K562 (cell line): ENCODE measurements around the gene OPRM1. TPM values are rescaled to one million over a fixed set of nuclear protein-coding genes. Genes with fewer than 3 reads are reported as not detected.

Experiments
- ATAC-seq: fragments of 200-7000 bp; cut with Tn5 transposase; 3 replicates; pipeline ENCODE4 v1.9.1; 2020; ENCODE audit warnings: moderate library complexity
- BruUV-seq: library from RNA; stranded (reverse); fragments of 400-500 nt; replicated peaks from 2 replicates; lab custom pipeline; 2021; lab: Mats Ljungman, UMichigan
- CTCF ChIA-PET: fragments of 300-600 bp; formaldehyde crosslinking; extraction: SDS; loops from one replicate; lab custom pipeline; 2021; ENCODE audit warnings: low intra/inter-chr PET ratio; lab: Yijun Ruan, JAX
- POLR2A ChIA-PET: fragments of 300-600, 350-650 bp; sonication (Branson Sonifier 250); formaldehyde crosslinking; extraction: SDS; loops from one replicate; lab custom pipeline; 2021; ENCODE audit warnings: antibody characterized with exemption, inconsistent platforms; lab: Yijun Ruan, JAX
- DNase-seq, 4 experiments: peaks; one replicate each; pipeline versions ENCODE4 v3.0.0 to v3.0.0-alpha.2; 2011 to 2018; ENCODE audit warnings: low spot score in 3 of 4, mixed read lengths in 3 of 4; ENCODE audit errors: extremely low read depth in 1 of 4
- FAIRE-seq: peaks from 2 replicates; lab custom pipeline; 2011; peaks lifted over from hg19 to GRCh38; lab: Jason Lieb, UNC
- H2AFZ ChIP-seq: 2 replicates; pipeline ENCODE4 v1.6.0; 2011; ENCODE audit warnings: low read depth, low read length, control low read depth, inconsistent platforms
- H3K27ac ChIP-seq: fragments of 200-600 bp; 3 replicates; pipeline ENCODE4 v1.8.0; 2011; ENCODE audit warnings: low read depth, mild to moderate bottlenecking, control low read depth, inconsistent platforms, low read length, moderate library complexity, mixed read lengths; ENCODE audit errors: extremely low read depth
- H3K27me3 ChIP-seq, 2 experiments: fragments of 300-600 bp in 1 of 2; 2 replicates in 1 of 2; 3 replicates in 1 of 2; pipeline versions ENCODE4 v1.6.0 to v1.8.0; 2011; ENCODE audit warnings: inconsistent platforms in 2 of 2, low read length in 2 of 2, mild to moderate bottlenecking in 1 of 2, mixed read lengths in 1 of 2, moderate library complexity in 1 of 2; ENCODE audit not compliant: control insufficient read depth in 2 of 2, insufficient read depth in 2 of 2
- H3K36me3 ChIP-seq: fragments of 300-600 bp; 3 replicates; pipeline ENCODE4 v1.8.0; 2011; ENCODE audit warnings: mild to moderate bottlenecking, low read length, inconsistent platforms; ENCODE audit not compliant: control insufficient read depth, insufficient read depth
- H3K4me1 ChIP-seq, 2 experiments: fragments of 200-600 bp in 1 of 2; replicated peaks in 1 of 2; 2 replicates in 1 of 2; 3 replicates in 1 of 2; pipeline versions ENCODE4 v1.5.1 to v1.8.0; 2011; ENCODE audit warnings: inconsistent platforms in 2 of 2, low read length in 2 of 2, mild to moderate bottlenecking in 1 of 2, mixed read lengths in 1 of 2, moderate library complexity in 1 of 2; ENCODE audit not compliant: control insufficient read depth in 2 of 2, insufficient read depth in 2 of 2
- H3K4me2 ChIP-seq: 2 replicates; pipeline ENCODE4 v1.6.1; 2011; ENCODE audit warnings: low read length, control low read depth, inconsistent platforms, mixed read lengths; ENCODE audit not compliant: insufficient read depth
- H3K4me3 ChIP-seq: fragments of 200-600 bp; sonication (generic), shearing (Covaris generic); 2 replicates; pipeline ENCODE4 v1.5.1; 2016; ENCODE audit warnings: control low read depth, inconsistent platforms
- H3K79me2 ChIP-seq: fragments of 200-600 bp; 3 replicates; pipeline ENCODE4 v1.8.0; 2011; ENCODE audit warnings: low read length, inconsistent platforms; ENCODE audit not compliant: control insufficient read depth, insufficient read depth
- H3K9ac ChIP-seq, 2 experiments: 2 replicates each; pipeline versions ENCODE4 v1.6.0 to v1.6.1; 2011; ENCODE audit warnings: low read depth in 2 of 2, low read length in 2 of 2, control low read depth in 1 of 2, inconsistent platforms in 1 of 2, mild to moderate bottlenecking in 1 of 2, mixed read lengths in 1 of 2; ENCODE audit not compliant: insufficient read depth in 1 of 2
- H3K9me1 ChIP-seq: one replicate; pipeline ENCODE4 v1.6.0; 2011; ENCODE audit warnings: inconsistent platforms, mild to moderate bottlenecking, low read length, moderate library complexity; ENCODE audit not compliant: control insufficient read depth, insufficient read depth
- H3K9me3 ChIP-seq: replicated peaks from 2 replicates; pipeline ENCODE4 v1.5.1; 2011; ENCODE audit warnings: low read depth, low read length, inconsistent platforms; ENCODE audit not compliant: control insufficient read depth, insufficient read depth
- H4K20me1 ChIP-seq: replicated peaks from 2 replicates; pipeline ENCODE4 v1.6.1; 2011; ENCODE audit warnings: low read length, inconsistent platforms, mixed read lengths; ENCODE audit not compliant: control insufficient read depth, insufficient read depth
- ATF1 ChIP-seq, 2 experiments: fragments of 450-650 bp in 1 of 2; IDR thresholded peaks; 2 replicates each; pipeline ENCODE4 v1.6.1; 2016; ENCODE audit warnings: missing compliant biosample characterization in 1 of 2, missing genetic modification characterization in 1 of 2
- BDP1 ChIP-seq: IDR thresholded peaks from 3 replicates; pipeline ENCODE4 v1.6.1; 2011; ENCODE audit not compliant: insufficient read length, insufficient read depth
- BMI1 ChIP-seq: fragments of 150-350 bp; IDR thresholded peaks from 2 replicates; pipeline ENCODE4 v1.6.1; 2014; ENCODE audit warnings: low read length
- ESRRA ChIP-seq: fragments of 450-650 bp; IDR thresholded peaks from 2 replicates; pipeline ENCODE4 v1.6.1; 2014; ENCODE audit warnings: low read depth, mild to moderate bottlenecking, moderate library complexity, borderline replicate concordance
- ETV6 ChIP-seq, 3 experiments: fragments of 150-350 bp in 1 of 3; sonication (generic) in 1 of 3; formaldehyde crosslinking in 1 of 3; IDR thresholded peaks; 2 replicates each; pipeline versions ENCODE4 v1.6.1 to v1.8.0; 2014 to 2022; ENCODE audit warnings: borderline replicate concordance in 2 of 3, low read depth in 2 of 3, antibody characterized with exemption in 1 of 3, low read length in 1 of 3, mild to moderate bottlenecking in 1 of 3, missing genetic modification reagents in 1 of 3
- FOXJ2 ChIP-seq: fragments of 200-800 bp; sonication (Bioruptor generic); IDR thresholded peaks from 2 replicates; pipeline ENCODE4 v1.6.1; 2016; ENCODE audit warnings: missing genetic modification characterization, missing compliant biosample characterization
- HOXB6 ChIP-seq: fragments of 250-450 bp; sonication (Bioruptor Pico); IDR thresholded peaks from 2 replicates; pipeline ENCODE4 v1.5.1; 2022; ENCODE audit warnings: mild to moderate bottlenecking, borderline replicate concordance
- MCM7 ChIP-seq, 2 experiments: fragments of 450-650 bp; IDR thresholded peaks; 2 replicates each; pipeline ENCODE4 v1.6.1; 2016 to 2018
- MTA3 ChIP-seq: fragments of 450-650 bp; formaldehyde crosslinking; IDR thresholded peaks from 2 replicates; pipeline ENCODE4 v1.6.1; 2017; ENCODE audit warnings: mild to moderate bottlenecking, borderline replicate concordance
- NEUROD1 ChIP-seq: fragments of 150-350 bp; IDR thresholded peaks from 2 replicates; pipeline ENCODE4 v1.6.1; 2014; ENCODE audit warnings: borderline replicate concordance, low read length, low read depth; ENCODE audit not compliant: partially characterized antibody
- POLR3G ChIP-seq: IDR thresholded peaks from 2 replicates; pipeline ENCODE4 v1.6.1; 2011; ENCODE audit not compliant: insufficient read length, insufficient replicate concordance; ENCODE audit errors: extremely low read depth
- SMAD3 ChIP-seq: fragments of 450-650 bp; formaldehyde crosslinking; conservative IDR thresholded peaks from 2 replicates; pipeline ENCODE4 v1.4.0; 2020; ENCODE audit warnings: mild to moderate bottlenecking
- STAG1 ChIP-seq: sonication (generic); formaldehyde crosslinking; IDR thresholded peaks from 2 replicates; pipeline ENCODE4 v1.5.0; 2020; ENCODE audit warnings: missing genetic modification reagents, borderline replicate concordance
- TFAM ChIP-seq: fragments of 250-450 bp; sonication (Bioruptor Pico); conservative IDR thresholded peaks from 2 replicates; pipeline ENCODE4 v1.5.0; 2021; ENCODE audit warnings: mild to moderate bottlenecking, moderate library complexity
- WGBS: fragments of 100-300 bp; shearing (Covaris generic); methylation state at CpG from one replicate; pipeline ENCODE4 v1.1.6; 2016; ENCODE audit warnings: low coverage, mixed read lengths; ENCODE audit not compliant: insufficient coverage; ENCODE audit errors: missing lambda C conversion rate; 5-methylcytosine and 5-hydroxymethylcytosine counted together
- in situ Hi-C: fragments of 300-500 bp; cut with MboI; formaldehyde crosslinking; loops from 4 replicates; pipeline ENCODE4 v1.15.0; 2018; ENCODE audit warnings: inconsistent platforms, mixed read lengths
- intact Hi-C: fragments of 100-400 bp; cut with micrococcal nuclease; formaldehyde crosslinking; loops from 2 replicates; pipeline ENCODE4 v1.14.2; 2022
- polyA plus RNA-seq, 8 experiments: library from polyadenylated mRNA; depleted of rRNA in 4 of 8; stranded (reverse) in 5 of 8; unstranded in 3 of 8; fragments of >200 nt; fragmentation: Nextera tagmentation in 2 of 8; fragmentation: Illumina TruSeq in 1 of 8; extraction: Ambion mirVana in 2 of 8; extraction: Trizol in 1 of 8; gene quantifications; 2 replicates each; pipeline versions ENCODE4 v1.2.1 to v1.2.3, GENCODE V29; 2011 to 2014; ENCODE audit warnings: inconsistent platforms in 1 of 8, missing spikeins in 1 of 8
- total RNA-seq, 7 experiments: library from RNA; depleted of rRNA in 6 of 7; stranded (reverse); fragments of >200 nt in 6 of 7; fragmentation: Illumina TruSeq in 2 of 7; extraction: Trizol in 2 of 7; gene quantifications; 2 replicates each; pipeline versions ENCODE4 v1.2.1 to v1.2.3, GENCODE V29; 2011 to 2021; ENCODE audit warnings: low replicate concordance in 1 of 7
- TF ChIP-seq, protein P1 (sequence below): fragments of 450-650 bp; formaldehyde crosslinking; IDR thresholded peaks from 2 replicates; pipeline ENCODE4 v1.4.0; 2020; ENCODE audit warnings: mild to moderate bottlenecking, mixed read lengths

Gene OPRM1
- total and polyA plus RNA-seq, 9 of the 15 experiments (the other 6 are each of a cell fraction or from before 2014, with no cell fraction given): not detected

DNA sequence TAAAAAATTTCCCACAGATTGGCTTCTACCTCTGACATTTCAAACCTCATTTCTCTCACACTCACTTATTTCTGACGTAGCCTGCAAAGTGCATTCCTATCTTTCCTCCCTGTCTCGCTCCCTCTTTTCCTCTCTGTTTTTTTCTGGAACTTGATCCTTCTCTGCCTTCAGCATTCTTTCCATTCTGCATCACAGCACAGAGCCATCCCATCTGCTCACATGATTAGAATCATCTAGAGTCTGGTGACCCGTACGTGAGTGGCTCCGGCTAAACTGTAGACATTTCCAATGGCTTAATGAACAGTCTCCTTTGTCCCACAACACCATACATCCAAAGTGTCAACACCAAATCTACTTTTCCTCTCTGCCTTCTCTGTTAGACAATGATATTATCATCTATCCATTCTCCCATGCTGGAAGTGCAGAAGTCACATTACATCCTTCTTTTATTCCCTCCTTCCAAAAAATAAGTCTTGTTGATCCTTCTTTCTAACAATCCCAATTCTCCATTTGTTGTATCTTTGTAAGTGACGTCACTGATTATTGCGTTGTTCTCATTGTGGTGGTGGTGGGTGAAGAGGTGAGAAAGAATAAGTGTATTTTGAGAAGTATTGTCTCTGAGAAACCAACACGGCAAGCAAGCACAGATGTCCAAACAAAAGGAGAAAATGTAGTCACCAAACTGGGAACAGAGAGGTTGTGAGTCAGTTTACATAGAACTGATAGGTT is 41.6 kb downstream of the OPRM1 start:
- FAIRE-seq (no peak), DNase-seq (no peak), ATAC-seq (no peak)
- CTCF ChIA-PET: no interaction called here
- no peaks in the 10 kb centered on the region for H3K79me2 ChIP-seq
- H3K9ac ChIP-seq: no peak overlapping the region
- TF ChIP-seq ATF1 (CRISPR knock-in tag; IDR thresholded peaks at IDR 0.05) (no peak), ATF1 (tag; IDR thresholded peaks at IDR 0.05) (peak; percentile 38; the same call in 1 of the 2 replicates), NEUROD1 (no peak)
- H3K27me3 ChIP-seq: no peaks in the 10 kb centered on the region
- POLR2A ChIA-PET: no interaction called here
- H2AFZ ChIP-seq: no peak overlapping the region
- no peaks in the 10 kb centered on the region for H4K20me1 ChIP-seq
- H3K9me3 ChIP-seq: no peaks in the 10 kb centered on the region
- H3K4me1 ChIP-seq: no peaks in the 10 kb centered on the region
- no peaks in the 10 kb centered on the region for H3K9me1 ChIP-seq
- intact Hi-C loops: no loop called here
- H3K4me3 ChIP-seq: no peak overlapping the region
- H3K27ac ChIP-seq: no peak overlapping the region
- H3K4me2 ChIP-seq: no peak overlapping the region
- in situ Hi-C loops: no loop called here
- WGBS: under 1% methylated on average over 8 of the region's 8 CpGs
- no TSS peak for BruUV-seq
- no peaks in the 10 kb centered on the region for H3K36me3 ChIP-seq

DNA sequence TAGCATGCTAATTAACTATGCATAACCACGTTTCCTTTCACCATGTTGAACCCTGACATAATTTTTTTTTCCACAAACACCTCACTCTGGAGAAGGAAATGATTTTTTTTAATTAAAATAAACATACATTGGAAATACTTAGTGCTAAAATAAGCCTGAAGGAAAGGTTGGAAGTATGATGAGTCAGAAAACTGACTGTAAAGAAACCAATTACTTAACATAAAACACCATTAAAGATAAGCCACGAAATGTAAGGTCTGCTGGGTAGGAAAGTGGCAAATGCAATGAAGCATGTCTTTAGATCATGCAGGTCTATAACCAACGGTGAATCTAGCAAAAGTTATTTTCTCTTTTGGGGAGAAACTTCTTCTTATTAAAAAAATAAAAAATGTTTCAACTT is 47.5 kb downstream of the OPRM1 start:
- Histone ChIP-seq H3K9ac (no peak overlapping the region), H3K9me1 (no peaks in the 10 kb centered on the region), H3K27ac (no peak overlapping the region), H2AFZ (no peak overlapping the region), H4K20me1 (no peaks in the 10 kb centered on the region), H3K27me3 (no peaks in the 10 kb centered on the region), H3K4me3 (no peak overlapping the region), H3K9me3 (no peaks in the 10 kb centered on the region), H3K79me2 (no peaks in the 10 kb centered on the region), H3K36me3 (no peaks in the 10 kb centered on the region), H3K4me2 (no peak overlapping the region), H3K4me1 (no peaks in the 10 kb centered on the region)
- no peak for FAIRE-seq
- no peak for DNase-seq
- intact Hi-C loops (no loop called here), in situ Hi-C loops (no loop called here)
- no peak for ATAC-seq
- POLR2A ChIA-PET: no interaction called here
- WGBS: 1% methylated on average over 3 of the region's 3 CpGs
- CTCF ChIA-PET: no interaction called here
- BruUV-seq: no TSS peak
- no peak for TF ChIP-seq ETV6 (IDR thresholded peaks at IDR 0.05; ENCODE audit: borderline replicate concordance in 1 of 2, low read depth in 2 of 2, low read length in 1 of 2)
- TF ChIP-seq ETV6 (CRISPR knock-in tag; IDR thresholded peaks at IDR 0.05; ENCODE audit: borderline replicate concordance): no peak
- TF ChIP-seq ESRRA: no peak
- no peak for TF ChIP-seq BDP1
- TF ChIP-seq MTA3: no peak
- no peak for TF ChIP-seq POLR3G
- TF ChIP-seq BMI1: no peak
- no peak for TF ChIP-seq STAG1 (CRISPR knock-in tag)
- TF ChIP-seq TFAM (CRISPR knock-in tag): no peak
- TF ChIP-seq HOXB6 (CRISPR knock-in tag): no peak
- TF ChIP-seq SMAD3 (CRISPR knock-in tag): no peak
- TF ChIP-seq, protein P1, sequence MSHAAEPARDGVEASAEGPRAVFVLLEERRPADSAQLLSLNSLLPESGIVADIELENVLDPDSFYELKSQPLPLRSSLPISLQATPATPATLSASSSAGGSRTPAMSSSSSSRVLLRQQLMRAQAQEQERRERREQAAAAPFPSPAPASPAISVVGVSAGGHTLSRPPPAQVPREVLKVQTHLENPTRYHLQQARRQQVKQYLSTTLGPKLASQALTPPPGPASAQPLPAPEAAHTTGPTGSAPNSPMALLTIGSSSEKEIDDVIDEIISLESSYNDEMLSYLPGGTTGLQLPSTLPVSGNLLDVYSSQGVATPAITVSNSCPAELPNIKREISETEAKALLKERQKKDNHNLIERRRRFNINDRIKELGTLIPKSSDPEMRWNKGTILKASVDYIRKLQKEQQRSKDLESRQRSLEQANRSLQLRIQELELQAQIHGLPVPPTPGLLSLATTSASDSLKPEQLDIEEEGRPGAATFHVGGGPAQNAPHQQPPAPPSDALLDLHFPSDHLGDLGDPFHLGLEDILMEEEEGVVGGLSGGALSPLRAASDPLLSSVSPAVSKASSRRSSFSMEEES (CRISPR knock-in tag): no peak
- no peak for TF ChIP-seq MCM7 (IDR thresholded peaks at IDR 0.05)
- no peak for TF ChIP-seq FOXJ2
